Adrenal gland (tissue), 12 donors: Measurements from ENCODE around the gene PTPRH. TPM values are rescaled to one million over a fixed set of nuclear protein-coding genes. Genes with fewer than 3 reads are reported as not detected.

Experiments used
- DNase-seq, 7 donors: peaks; one replicate each; pipeline ENCODE4 v3.0.0-alpha.2; 2019 to 2020
- H3K27ac ChIP-seq, 5 donors: fragments of 200-600 bp; sonication (generic) in 4 of 5; 1 replicate in 3 of 5; 2 replicates in 2 of 5; pipeline versions ENCODE4 v1.5.1 to v1.8.0; 2016 to 2020; ENCODE audit warnings: mild to moderate bottlenecking in 1 of 5
- H3K27me3 ChIP-seq: fragments of 200-600 bp; 2 replicates; pipeline ENCODE4 v1.8.0; 2021
- H3K36me3 ChIP-seq, 2 donors: fragments of 200-600 bp; replicated peaks in 1 of 2; 1 replicate in 1 of 2; 2 replicates in 1 of 2; pipeline versions ENCODE4 v1.5.1 to v1.8.0; 2018 to 2022
- H3K4me1 ChIP-seq, 2 donors: fragments of 200-600 bp; replicated peaks in 1 of 2; 1 replicate in 1 of 2; 2 replicates in 1 of 2; pipeline versions ENCODE4 v1.5.1 to v1.8.0; 2018 to 2021
- H3K4me3 ChIP-seq, 4 donors: fragments of 200-600 bp; sonication (generic) in 3 of 4; one replicate each; pipeline ENCODE4 v1.5.1; 2016 to 2018
- H3K9me3 ChIP-seq, 3 donors: fragments of 200-600 bp; sonication (generic) in 1 of 3; replicated peaks in 1 of 3; 1 replicate in 2 of 3; 2 replicates in 1 of 3; pipeline versions ENCODE4 v1.5.1 to v1.8.0; 2016 to 2021
- CTCF ChIP-seq, 6 experiments: fragments of 450-650 bp in 4 of 6; fragments of 200-600 bp in 2 of 6; sonication (generic) in 1 of 6; IDR thresholded peaks; 1 replicate in 5 of 6; 2 replicates in 1 of 6; pipeline versions ENCODE4 v1.5.1 to v1.8.0; 2016 to 2021; ENCODE audit warnings: antibody characterized with exemption in 6 of 6, mild to moderate bottlenecking in 2 of 6, moderate library complexity in 1 of 6
- POLR2A ChIP-seq, 2 donors: fragments of 450-650 bp; IDR thresholded peaks; one replicate each; pipeline ENCODE4 v1.6.1; 2017; ENCODE audit warnings: antibody characterized with exemption in 2 of 2, mild to moderate bottlenecking in 2 of 2, moderate library complexity in 1 of 2
- WGBS, 4 donors: extraction: QIAGEN DNeasy Blood & Tissue Kit in 2 of 4; methylation state at CpG; one replicate each; pipeline versions ENCODE4 v1.1.5 to v1.1.7; 2013 to 2017; 5-methylcytosine and 5-hydroxymethylcytosine counted together
- intact Hi-C, 2 donors: fragments of 100-400 bp; cut with DNase I; formaldehyde crosslinking; loops; one replicate each; pipeline versions ENCODE4 v1.14.1 to v1.15.0; 2022 to 2023
- polyA plus RNA-seq, 3 donors: library from polyadenylated mRNA; stranded (reverse); fragments of 200-250 nt in 2 of 3; fragments of 350-450 nt in 1 of 3; fragmentation: Illumina TruSeq in 1 of 3; extraction: RNeasy Lipid Tissue Mini Kit (QIAGEN cat#74804) in 1 of 3; gene quantifications; one replicate each; pipeline ENCODE4 v1.2.3, GENCODE V29; 2013 to 2014
- total RNA-seq, 9 donors: library from RNA; depleted of rRNA in 4 of 9; stranded (reverse); fragments of >200 nt in 4 of 9; fragments of 120-200 nt in 1 of 9; fragmentation: NEBNext Ultra II Directional in 1 of 9; extraction: Animal tissue kit (Norgen Biotek cat#: 25700) in 1 of 9; gene quantifications; one replicate each; pipeline versions ENCODE4 v1.1.0 to v1.2.4, GENCODE V29; 2013 to 2023
- donor health status: healthy with polysubstance abuse.
- donor health status: Bipolar disorder and iron deficiency.
- donor health status: DM: yes; HTN: yes; CAD: no.
- donor health status: DM: no; HTN: no; CAD: no.
- donor health status: DM: no; HTN: no; CAD: no.
- donor health status: DM: yes; HTN: yes; CAD: no.

Gene PTPRH
- total and polyA plus RNA-seq, 12 donors, result 30.1 to 159 (median 52.9) TPM

- peak overlapping the region in 1 of 4 donors; percentile 35 for H3K4me3 ChIP-seq
- DNase-seq, result no peak
- WGBS, 4 donors, result 42 to 57% (median 52%) methylated on average over 6 of the region's 6 CpGs
- peaks cover 0 to 2% of the 10 kb centered on the region in 2 donors for H3K36me3 ChIP-seq
- peak overlapping the region in 4 of 5 donors; percentile 26 to 91 (median 58) for H3K27ac ChIP-seq
- no peak for TF ChIP-seq POLR2A (IDR thresholded peaks at IDR 0.05)
- TF ChIP-seq CTCF (IDR thresholded peaks at IDR 0.05), result no peak
- no peaks in the 10 kb centered on the region for H3K9me3 ChIP-seq
- intact Hi-C loops, result no loop called here
- no peaks in the 10 kb centered on the region for H3K27me3 ChIP-seq
- peaks cover 42 to 77% of the 10 kb centered on the region in 2 donors for H3K4me1 ChIP-seq
Observed at GRCh38 chr19:55254625-55254977, 45.3 kb upstream of the PTPRH start.

- intact Hi-C loops, result no loop called here
- TF ChIP-seq CTCF (IDR thresholded peaks at IDR 0.05) (no peak), POLR2A (IDR thresholded peaks at IDR 0.05) (no peak)
Observed at GRCh38 chr19:55253842-55254624, 44.7 kb upstream of the PTPRH start.

GRCh38 chr19:55252760-55253663, 43.7 kb upstream of the PTPRH start:
- Histone ChIP-seq H3K36me3 (peaks cover 0 to 5% of the 10 kb centered on the region in 2 donors), H3K27me3 (no peaks in the 10 kb centered on the region), H3K9me3 (no peaks in the 10 kb centered on the region), H3K4me3 (no peak overlapping the region), H3K4me1 (peaks cover 41 to 90% of the 10 kb centered on the region in 2 donors), H3K27ac (peak overlapping the region in 2 of 5 donors; percentile 41 to 91)
- no peak for TF ChIP-seq POLR2A (IDR thresholded peaks at IDR 0.05)
- TF ChIP-seq CTCF (IDR thresholded peaks at IDR 0.05), result no peak
- intact Hi-C loops, result no loop called here
- DNase-seq, result peak in 1 of 7 donors; percentile 12
- 55 to 80% (median 70%) methylated on average over 15 to 21 of the region's 21 CpGs for WGBS, 4 donors

More at GRCh38 chr19:55253842-55254624, 44.7 kb upstream of the PTPRH start:
- Histone ChIP-seq H3K36me3 (peaks cover 0 to 5% of the 10 kb centered on the region in 2 donors), H3K9me3 (no peaks in the 10 kb centered on the region), H3K27me3 (no peaks in the 10 kb centered on the region), H3K27ac (peak overlapping the region in 4 of 5 donors; percentile 26 to 91 (median 58)), H3K4me1 (peaks cover 41 to 80% of the 10 kb centered on the region in 2 donors), H3K4me3 (peak overlapping the region in 1 of 4 donors; percentile 35)
- WGBS, 4 donors, result 58 to 80% (median 66%) methylated on average over 20 to 23 of the region's 23 CpGs
- peak in 1 of 7 donors; percentile 29 for DNase-seq
